ENCODE results near the gene AIF1.

Gene AIF1

GRCh38 chr6:31661262-31662123 lies 46.5 kb downstream of the AIF1 start:
- H3K27ac Mint-ChIP-seq (ENCODE audit: low read depth): peak overlapping the region; percentile 78
- DNase-seq (ENCODE audit: low spot score in 2 of 2) (no peak), ATAC-seq (replicated peaks; ENCODE audit: extremely low read depth, poor library complexity, severe bottlenecking) (no peak)
- H3K36me3 Mint-ChIP-seq (ENCODE audit: insufficient read depth): peaks cover 38% of the 10 kb centered on the region
- H3K27me3 Mint-ChIP-seq: no peaks in the 10 kb centered on the region
- peaks cover 74% of the 10 kb centered on the region for H3K4me1 Mint-ChIP-seq
- no peaks in the 10 kb centered on the region for H3K9me3 Mint-ChIP-seq
- peak overlapping the region; percentile 90 for H3K4me3 Mint-ChIP-seq

- H3K9me3 Mint-ChIP-seq: no peaks in the 10 kb centered on the region
- DNase-seq (ENCODE audit: low spot score in 2 of 2) (no peak), ATAC-seq (replicated peaks; ENCODE audit: extremely low read depth, poor library complexity, severe bottlenecking) (no peak)
- H3K4me3 Mint-ChIP-seq: peak overlapping the region; percentile 96
- H3K36me3 Mint-ChIP-seq (ENCODE audit: insufficient read depth): peaks cover 38% of the 10 kb centered on the region
- peaks cover 76% of the 10 kb centered on the region for H3K4me1 Mint-ChIP-seq
- H3K27ac Mint-ChIP-seq (ENCODE audit: low read depth): no peak overlapping the region
- H3K27me3 Mint-ChIP-seq: no peaks in the 10 kb centered on the region
Observed at GRCh38 chr6:31662124-31662723, 47.2 kb downstream of the AIF1 start.

- H3K9me3 Mint-ChIP-seq: no peaks in the 10 kb centered on the region
- DNase-seq (ENCODE audit: low spot score in 2 of 2): no peak
- no peaks in the 10 kb centered on the region for H3K27me3 Mint-ChIP-seq
- no peak for ATAC-seq (replicated peaks; ENCODE audit: extremely low read depth, poor library complexity, severe bottlenecking)
- H3K36me3 Mint-ChIP-seq (ENCODE audit: insufficient read depth): peaks cover 38% of the 10 kb centered on the region
- peaks cover 73% of the 10 kb centered on the region for H3K4me1 Mint-ChIP-seq
- H3K27ac Mint-ChIP-seq (ENCODE audit: low read depth): peak overlapping the region; percentile 94
- H3K4me3 Mint-ChIP-seq: peak overlapping the region; percentile 96
Observed at GRCh38 chr6:31663126-31663960, 48.3 kb downstream of the AIF1 start.

- DNase-seq (ENCODE audit: low spot score in 2 of 2) (no peak), ATAC-seq (replicated peaks; ENCODE audit: extremely low read depth, poor library complexity, severe bottlenecking) (no peak)
- peak overlapping the region; percentile 94 for H3K27ac Mint-ChIP-seq (ENCODE audit: low read depth)
- no peaks in the 10 kb centered on the region for H3K27me3 Mint-ChIP-seq
- H3K4me3 Mint-ChIP-seq: peak overlapping the region; percentile 96
- no peaks in the 10 kb centered on the region for H3K9me3 Mint-ChIP-seq
- peaks cover 65% of the 10 kb centered on the region for H3K4me1 Mint-ChIP-seq
- H3K36me3 Mint-ChIP-seq (ENCODE audit: insufficient read depth): peaks cover 37% of the 10 kb centered on the region
Observed at GRCh38 chr6:31663961-31664789, 49.1 kb downstream of the AIF1 start.

- H3K36me3 Mint-ChIP-seq (ENCODE audit: insufficient read depth): peaks cover 42% of the 10 kb centered on the region
- H3K27ac Mint-ChIP-seq (ENCODE audit: low read depth): peak within 1 kb of the TSS; percentile 94
- peak; percentile 80 to 82 for DNase-seq (ENCODE audit: low spot score in 2 of 2)
Observed at GRCh38 chr6:31664790-31665500, 49.9 kb downstream of the AIF1 start, which contains the start of gene GPANK1. Gene GPANK1 (minus strand): TSS chr6:31664997. CDS start chr6:31664478, 519 bp downstream.

GRCh38 chr6:31665501-31666336 lies 50.7 kb downstream of the AIF1 start, which contains the start of gene CSNK2B:
Gene CSNK2B (plus strand): TSS chr6:31666080. CDS start chr6:31666832, 752 bp downstream.
- H3K9me3 Mint-ChIP-seq: no peaks in the 10 kb centered on the region
- ATAC-seq (replicated peaks; ENCODE audit: extremely low read depth, poor library complexity, severe bottlenecking): peak; percentile 87
- H3K27ac Mint-ChIP-seq (ENCODE audit: low read depth): peak within 1 kb of the TSS; percentile 94
- DNase-seq (ENCODE audit: low spot score in 2 of 2): peak; percentile 91 to 97
- H3K36me3 Mint-ChIP-seq (ENCODE audit: insufficient read depth): peaks cover 47% of the 10 kb centered on the region
- peak within 1 kb of the TSS; percentile 96 for H3K4me3 Mint-ChIP-seq
- peaks cover 53% of the 10 kb centered on the region for H3K4me1 Mint-ChIP-seq
- no peaks in the 10 kb centered on the region for H3K27me3 Mint-ChIP-seq

More at GRCh38 chr6:31664790-31665500, 49.9 kb downstream of the AIF1 start, which contains the start of gene GPANK1:
- Mint-ChIP-seq H3K9me3 (no peaks in the 10 kb centered on the region), H3K4me3 (peak within 1 kb of the TSS; percentile 96), H3K4me1 (peaks cover 57% of the 10 kb centered on the region), H3K27me3 (no peaks in the 10 kb centered on the region)
- ATAC-seq (replicated peaks; ENCODE audit: extremely low read depth, poor library complexity, severe bottlenecking): peak; percentile 44

GRCh38 chr6:31666337-31666965 lies 51.4 kb downstream of the AIF1 start:
- DNase-seq (ENCODE audit: low spot score in 2 of 2) (no peak), ATAC-seq (replicated peaks; ENCODE audit: extremely low read depth, poor library complexity, severe bottlenecking) (no peak)
- Mint-ChIP-seq H3K36me3 (ENCODE audit: insufficient read depth) (peaks cover 45% of the 10 kb centered on the region), H3K9me3 (no peaks in the 10 kb centered on the region), H3K4me1 (peaks cover 45% of the 10 kb centered on the region), H3K27me3 (no peaks in the 10 kb centered on the region), H3K27ac (ENCODE audit: low read depth) (peak overlapping the region; percentile 94), H3K4me3 (peak overlapping the region; percentile 96)

Measured in central memory CD8-positive, alpha-beta T cell (primary cell).